Activated T-cell treated with anti-CD3 and anti-CD28 coated beads, Interleukin-2, amount 50 U/mL, for 24 hours (primary cell): ENCODE measurements around the gene KCTD21.

ENCODE experiments used
- DNase-seq: peaks from one replicate; pipeline ENCODE4 v3.0.0-alpha.2; 2020
- H3K27ac Mint-ChIP-seq: 2 replicates; pipeline ENCODE4 v1.8.0; 2020; ENCODE audit warnings: mild to moderate bottlenecking, mixed read lengths
- H3K27me3 Mint-ChIP-seq: 2 replicates; pipeline ENCODE4 v1.8.0; 2020; ENCODE audit warnings: mixed read lengths
- H3K36me3 Mint-ChIP-seq: 2 replicates; pipeline ENCODE4 v1.8.0; 2020; ENCODE audit warnings: low read depth, mixed read lengths
- H3K4me1 Mint-ChIP-seq: 2 replicates; pipeline ENCODE4 v1.8.0; 2020; ENCODE audit warnings: low read depth, mixed read lengths
- H3K4me3 Mint-ChIP-seq: 2 replicates; pipeline ENCODE4 v1.8.0; 2020; ENCODE audit warnings: mild to moderate bottlenecking, moderate library complexity, mixed read lengths
- H3K9me3 Mint-ChIP-seq: 2 replicates; pipeline ENCODE4 v1.8.0; 2020; ENCODE audit warnings: mixed read lengths

KCTD21 gene

DNA sequence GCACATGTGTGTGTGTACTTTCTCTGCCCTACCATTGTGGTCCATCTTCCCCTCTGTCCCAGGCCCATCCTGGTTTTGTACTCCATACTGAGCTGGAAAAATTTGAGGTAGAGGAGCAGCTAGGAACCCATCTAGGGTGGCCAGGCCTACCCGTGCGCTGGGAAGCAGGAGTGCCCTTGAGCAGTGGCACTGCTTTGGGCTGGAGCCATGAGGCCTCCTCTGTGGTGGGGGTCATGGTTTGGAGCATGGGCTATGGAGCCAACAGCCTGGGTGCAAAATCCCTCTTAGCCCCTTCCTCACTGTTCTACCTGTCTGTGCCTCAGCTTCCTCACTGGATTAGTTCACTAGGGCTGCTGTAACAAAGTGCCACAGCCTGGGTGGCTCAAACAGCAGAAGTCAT lies 27.1 kb downstream of the KCTD21 start:
- H3K4me1 Mint-ChIP-seq = no peaks in the 10 kb centered on the region
- DNase-seq = no peak
- H3K4me3 Mint-ChIP-seq = no peak overlapping the region
- H3K27ac Mint-ChIP-seq = no peak overlapping the region
- no peaks in the 10 kb centered on the region for H3K27me3 Mint-ChIP-seq
- no peaks in the 10 kb centered on the region for H3K9me3 Mint-ChIP-seq
- H3K36me3 Mint-ChIP-seq = no peaks in the 10 kb centered on the region

DNA sequence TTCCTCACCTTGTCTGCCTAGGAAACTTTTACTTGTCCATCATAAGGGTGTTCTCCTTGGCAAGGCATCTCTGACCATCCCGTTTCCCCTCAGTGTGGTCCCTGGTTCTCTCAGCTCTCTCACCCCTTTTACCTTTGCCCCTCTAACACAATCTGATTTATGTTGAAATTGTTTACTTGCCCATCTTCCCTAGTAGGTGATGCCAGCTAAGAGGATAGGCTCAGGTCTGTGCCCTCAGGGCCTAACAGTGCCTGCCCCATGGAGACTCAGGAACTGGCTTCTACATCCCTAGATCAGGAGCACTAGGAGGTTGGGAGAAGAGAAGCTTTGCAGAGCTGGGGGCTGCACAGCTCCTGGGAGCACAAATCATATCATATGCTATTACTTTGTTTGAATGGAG lies 27.9 kb downstream of the KCTD21 start:
- no peak overlapping the region for H3K27ac Mint-ChIP-seq
- no peaks in the 10 kb centered on the region for H3K4me1 Mint-ChIP-seq
- no peak overlapping the region for H3K4me3 Mint-ChIP-seq

DNA sequence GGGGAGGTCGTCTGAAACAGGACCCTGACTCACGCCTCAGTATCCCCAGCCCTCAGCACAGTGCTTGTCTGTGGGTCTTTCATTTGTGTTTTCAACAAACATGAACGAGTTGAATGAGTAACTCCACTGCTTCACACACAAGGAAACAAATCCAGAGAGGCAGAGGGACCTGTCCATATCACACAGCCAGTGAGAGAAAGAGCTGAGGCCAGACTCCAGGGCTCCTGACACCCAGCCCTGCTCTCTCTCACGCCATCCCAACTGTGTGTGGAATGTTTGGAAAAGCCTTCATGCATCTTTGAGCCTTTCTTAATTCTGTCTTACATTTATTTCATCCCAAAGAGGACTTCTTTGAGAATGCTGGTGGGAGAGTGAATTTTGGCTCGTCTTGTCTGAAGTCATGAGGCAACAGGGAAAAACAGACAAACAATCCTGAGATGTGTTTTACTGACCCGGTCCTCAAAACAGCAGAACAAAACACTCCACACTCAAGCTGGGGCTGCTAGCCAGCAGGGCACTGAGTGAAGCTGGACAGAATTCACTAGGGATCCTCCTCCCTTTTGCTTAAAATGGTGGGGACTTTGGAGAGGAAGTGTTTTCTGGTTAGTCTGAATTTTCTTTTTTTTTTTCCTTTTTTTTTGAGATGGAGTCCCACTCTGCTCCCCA lies 29.3 kb downstream of the KCTD21 start:
- Mint-ChIP-seq H3K4me1 (no peaks in the 10 kb centered on the region), H3K27me3 (no peaks in the 10 kb centered on the region), H3K36me3 (no peaks in the 10 kb centered on the region), H3K4me3 (no peak overlapping the region), H3K9me3 (no peaks in the 10 kb centered on the region), H3K27ac (peak overlapping the region; percentile 44)
- no peak for DNase-seq

More for the DNA sequence above, 27.9 kb downstream of the KCTD21 start:
- Mint-ChIP-seq H3K36me3 (no peaks in the 10 kb centered on the region), H3K27me3 (no peaks in the 10 kb centered on the region), H3K9me3 (no peaks in the 10 kb centered on the region)
- no peak for DNase-seq

- H3K9me3 Mint-ChIP-seq = no peaks in the 10 kb centered on the region
- no peak overlapping the region for H3K4me3 Mint-ChIP-seq
- no peak overlapping the region for H3K27ac Mint-ChIP-seq
- no peaks in the 10 kb centered on the region for H3K27me3 Mint-ChIP-seq
- H3K36me3 Mint-ChIP-seq = no peaks in the 10 kb centered on the region
- no peak for DNase-seq
- H3K4me1 Mint-ChIP-seq = no peaks in the 10 kb centered on the region
These were observed 32.1 kb downstream of the KCTD21 start for GRCh38 chr11:78156127-78156844.

DNA sequence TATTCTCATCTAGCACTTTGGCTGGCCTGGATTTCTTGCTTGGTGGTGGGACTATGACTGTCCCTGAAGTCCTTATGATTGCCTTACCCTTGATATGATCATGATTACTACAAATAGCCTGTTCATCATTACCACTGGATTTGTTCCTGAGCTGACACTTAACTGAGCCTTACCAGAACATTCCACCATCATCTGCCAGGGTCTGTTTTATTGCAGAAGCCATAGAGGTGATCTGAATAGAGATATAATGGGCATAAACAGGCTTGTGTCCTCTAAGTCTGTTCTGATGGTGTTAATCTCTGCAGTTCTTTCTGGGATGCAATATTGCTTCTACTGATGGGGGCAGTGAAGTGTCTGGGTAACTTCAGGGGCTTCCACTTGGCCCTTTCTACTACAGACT lies 36.6 kb downstream of the KCTD21 start:
- Mint-ChIP-seq H3K4me3 (no peak overlapping the region), H3K36me3 (no peaks in the 10 kb centered on the region), H3K9me3 (no peaks in the 10 kb centered on the region), H3K27me3 (no peaks in the 10 kb centered on the region), H3K4me1 (no peaks in the 10 kb centered on the region), H3K27ac (no peak overlapping the region)
- no peak for DNase-seq

DNA sequence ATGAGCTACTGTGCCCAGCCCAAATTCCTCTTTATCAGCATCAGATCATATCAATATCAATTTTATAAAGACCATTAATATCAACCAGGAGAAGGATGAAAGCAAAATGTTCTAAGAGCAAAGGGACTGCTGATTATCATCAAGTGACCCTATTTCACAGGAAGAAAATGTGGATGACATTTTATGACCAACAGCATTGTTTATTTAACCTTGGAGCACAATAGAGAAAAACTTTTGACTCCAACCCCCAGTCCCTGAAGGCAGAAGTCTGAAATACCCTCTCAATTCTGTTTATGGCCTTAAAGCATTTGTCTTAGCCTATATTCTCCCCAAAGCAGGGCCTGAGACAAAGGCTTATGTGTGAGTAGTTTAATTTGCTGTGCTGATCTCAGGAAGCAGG lies 37.7 kb downstream of the KCTD21 start:
- Mint-ChIP-seq H3K9me3 (no peaks in the 10 kb centered on the region), H3K27ac (no peak overlapping the region), H3K4me1 (no peaks in the 10 kb centered on the region), H3K27me3 (no peaks in the 10 kb centered on the region), H3K4me3 (no peak overlapping the region), H3K36me3 (no peaks in the 10 kb centered on the region)
- no peak for DNase-seq

GRCh38 chr11:78150346-78150745 lies 38.1 kb downstream of the KCTD21 start:
- no peak overlapping the region for H3K27ac Mint-ChIP-seq
- DNase-seq = no peak
- no peaks in the 10 kb centered on the region for H3K27me3 Mint-ChIP-seq
- no peak overlapping the region for H3K4me3 Mint-ChIP-seq
- H3K9me3 Mint-ChIP-seq = no peaks in the 10 kb centered on the region
- H3K36me3 Mint-ChIP-seq = no peaks in the 10 kb centered on the region
- H3K4me1 Mint-ChIP-seq = no peaks in the 10 kb centered on the region

DNA sequence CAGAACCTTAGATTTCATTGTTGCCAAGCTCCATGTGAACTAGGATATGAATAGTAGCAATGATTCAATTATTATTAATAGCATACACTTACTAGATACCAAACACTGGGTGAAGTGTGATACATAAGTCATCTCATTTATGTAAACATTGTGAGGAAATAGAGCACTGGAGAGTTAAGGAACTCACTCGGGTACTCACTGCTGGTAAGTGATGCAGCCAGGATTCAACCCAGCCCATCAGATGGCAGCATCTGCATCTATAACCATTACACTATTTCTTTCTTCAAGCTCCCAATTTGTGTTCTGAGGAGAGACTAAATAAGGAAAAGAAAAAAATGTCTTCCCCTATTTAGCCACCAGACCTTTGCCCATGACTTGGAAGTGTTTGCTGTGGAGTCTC lies 38.8 kb downstream of the KCTD21 start:
- no peaks in the 10 kb centered on the region for H3K9me3 Mint-ChIP-seq
- DNase-seq = no peak
- H3K27me3 Mint-ChIP-seq = no peaks in the 10 kb centered on the region
- H3K4me3 Mint-ChIP-seq = no peak overlapping the region
- H3K36me3 Mint-ChIP-seq = no peaks in the 10 kb centered on the region
- no peak overlapping the region for H3K27ac Mint-ChIP-seq
- H3K4me1 Mint-ChIP-seq = no peaks in the 10 kb centered on the region

DNA sequence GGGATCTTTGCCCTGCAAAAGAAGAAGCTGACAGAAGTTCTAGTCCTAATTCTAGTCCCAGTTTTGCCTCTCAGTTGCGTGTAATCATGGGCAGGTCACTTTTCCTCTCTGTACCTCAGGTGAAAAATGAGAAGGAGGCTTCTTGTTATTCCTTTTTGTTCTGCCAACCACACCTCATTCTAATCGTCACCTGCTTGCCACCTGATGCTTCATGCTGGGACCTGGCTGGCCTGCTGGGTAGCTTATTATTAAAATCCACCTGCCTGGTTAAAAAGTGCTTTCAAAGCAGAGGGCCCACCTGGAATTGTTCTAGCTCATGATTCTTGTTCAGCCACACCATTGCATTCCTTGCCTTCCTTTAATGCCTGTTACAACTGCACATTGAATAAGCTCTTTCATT lies 40.6 kb downstream of the KCTD21 start:
- Mint-ChIP-seq H3K4me1 (peaks cover 2% of the 10 kb centered on the region), H3K27ac (no peak overlapping the region), H3K4me3 (no peak overlapping the region), H3K36me3 (peaks cover 12% of the 10 kb centered on the region), H3K27me3 (no peaks in the 10 kb centered on the region), H3K9me3 (no peaks in the 10 kb centered on the region)
- no peak for DNase-seq

DNA sequence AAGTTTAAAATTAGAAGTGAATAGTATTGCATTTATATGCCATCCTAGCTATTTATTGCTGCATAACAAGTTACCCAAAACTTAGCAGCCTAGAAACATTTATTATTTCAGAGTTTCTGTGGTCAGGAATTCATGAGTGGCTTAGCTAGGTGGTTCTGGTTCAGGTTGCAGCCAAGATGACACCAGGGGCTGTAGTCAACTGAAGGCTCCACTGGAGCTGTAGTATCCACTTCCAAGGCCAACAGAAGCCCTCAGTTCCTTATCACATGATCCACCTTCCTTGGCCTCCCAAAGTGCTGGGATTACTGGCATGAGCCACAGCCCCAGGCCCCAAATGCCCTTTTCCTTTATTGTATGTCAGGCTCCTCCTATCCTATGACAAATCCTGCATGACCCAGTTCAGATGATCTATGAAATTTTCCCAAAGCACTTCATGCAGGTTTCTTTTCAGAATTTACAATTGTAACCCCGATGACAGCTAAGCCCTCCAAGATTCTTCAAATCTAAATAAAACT lies 42.9 kb downstream of the KCTD21 start:
- peaks cover 21% of the 10 kb centered on the region for H3K36me3 Mint-ChIP-seq

DNA sequence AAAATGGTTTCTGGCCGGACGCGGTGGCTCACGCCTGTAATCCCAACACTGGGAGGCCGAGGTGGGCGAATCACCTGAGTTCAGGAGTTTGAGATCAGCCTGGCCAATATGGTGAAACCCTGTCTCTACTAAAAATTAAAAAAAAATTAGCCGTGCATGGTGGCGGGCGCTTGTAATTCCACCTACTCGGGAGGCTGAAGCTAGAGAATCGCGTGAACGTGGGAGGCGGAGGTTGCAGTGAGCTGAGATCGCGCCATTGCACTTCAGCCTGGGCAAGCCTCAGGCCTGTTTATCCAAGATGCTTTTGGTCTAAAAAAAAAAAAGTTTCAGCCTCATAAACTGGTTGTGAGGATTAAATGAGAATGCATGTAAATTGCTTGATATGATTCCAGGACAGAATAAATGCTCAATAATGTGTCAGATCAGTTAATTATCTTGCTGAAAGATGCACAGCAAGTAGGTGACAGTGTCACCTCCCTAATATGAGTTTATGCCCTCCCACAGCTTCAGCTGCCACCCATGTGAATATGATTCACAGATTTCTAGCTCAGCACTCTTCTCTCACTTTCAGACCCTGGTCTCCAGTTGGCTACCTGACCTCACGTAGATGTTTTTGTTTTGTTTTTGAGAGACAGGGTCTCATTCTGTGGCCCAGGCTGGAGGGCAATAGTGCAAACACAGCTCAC lies 47.9 kb downstream of the KCTD21 start:
- H3K4me1 Mint-ChIP-seq = peaks cover 45% of the 10 kb centered on the region
- H3K27ac Mint-ChIP-seq = peak overlapping the region; percentile 76
- H3K9me3 Mint-ChIP-seq = no peaks in the 10 kb centered on the region
- H3K36me3 Mint-ChIP-seq = peaks cover 64% of the 10 kb centered on the region
- peak; percentile 30 for DNase-seq
- H3K4me3 Mint-ChIP-seq = peak overlapping the region; percentile 91
- H3K27me3 Mint-ChIP-seq = no peaks in the 10 kb centered on the region

More for the DNA sequence above, 42.9 kb downstream of the KCTD21 start:
- peaks cover 13% of the 10 kb centered on the region for H3K4me1 Mint-ChIP-seq
- DNase-seq = no peak
- no peaks in the 10 kb centered on the region for H3K9me3 Mint-ChIP-seq
- H3K27ac Mint-ChIP-seq = peak overlapping the region; percentile 51
- H3K27me3 Mint-ChIP-seq = no peaks in the 10 kb centered on the region
- H3K4me3 Mint-ChIP-seq = no peak overlapping the region

- Mint-ChIP-seq H3K4me1 (peaks cover 45% of the 10 kb centered on the region), H3K36me3 (peaks cover 71% of the 10 kb centered on the region), H3K27ac (peak within 1 kb of the TSS; percentile 98), H3K27me3 (no peaks in the 10 kb centered on the region), H3K4me3 (peak within 1 kb of the TSS; percentile 91), H3K9me3 (no peaks in the 10 kb centered on the region)
- peak; percentile 98 for DNase-seq
These were observed 48.7 kb downstream of the KCTD21 start, which contains the start of gene ALG8 for GRCh38 chr11:78139422-78140391. ALG8 (minus strand) TSS chr11:78139626; CDS start chr11:78139588, 38 bp downstream.

DNA sequence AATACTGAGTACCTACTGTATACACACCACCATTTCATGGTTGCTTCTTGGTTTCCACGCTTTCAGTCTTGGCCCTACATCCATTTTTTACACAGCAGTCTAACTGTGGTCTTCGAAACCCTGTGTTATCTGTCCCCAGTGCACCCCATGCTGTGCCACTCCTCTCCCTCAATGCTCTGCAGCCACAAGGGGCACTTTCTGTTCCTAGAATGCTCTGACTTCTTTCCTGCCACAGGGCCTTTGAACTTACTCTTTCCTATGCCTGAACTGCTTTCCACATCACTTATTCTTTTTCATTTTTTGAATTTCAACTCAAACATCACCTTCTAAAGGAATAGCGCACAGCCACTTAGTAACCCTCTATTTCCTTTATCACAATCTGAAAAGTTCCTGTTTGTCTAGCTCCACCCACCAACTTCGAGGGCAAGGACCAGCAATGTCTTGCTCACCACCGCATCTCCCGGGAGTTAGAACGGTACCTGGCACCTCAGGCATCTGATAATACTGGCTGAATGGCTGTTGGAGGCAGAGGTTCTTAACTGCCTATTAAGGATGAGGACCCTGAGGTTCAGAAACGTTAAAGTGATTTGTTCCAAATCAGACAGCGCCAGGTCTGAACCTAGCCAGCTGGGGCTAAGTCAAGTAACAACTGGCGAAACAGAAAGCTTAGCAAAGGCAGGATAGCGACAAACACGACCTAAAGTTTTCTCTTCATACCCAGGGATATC lies 49.6 kb downstream of the KCTD21 start:
- Mint-ChIP-seq H3K36me3 (peaks cover 77% of the 10 kb centered on the region), H3K9me3 (no peaks in the 10 kb centered on the region), H3K4me3 (peak overlapping the region; percentile 91), H3K27ac (peak overlapping the region; percentile 98), H3K27me3 (no peaks in the 10 kb centered on the region), H3K4me1 (peaks cover 47% of the 10 kb centered on the region)
- DNase-seq = peak; percentile 34
